Purkinje cell (primary cell): ENCODE results near the gene HIPK1. TPM values are rescaled to one million over a fixed set of nuclear protein-coding genes. Genes with fewer than 3 reads are reported as not detected.

Experiments
- polyA plus RNA-seq: library from polyadenylated mRNA; unstranded; fragments of >200 nt; fragmentation: Nextera tagmentation; gene quantifications from 2 replicates; pipeline ENCODE4 v1.2.1, GENCODE V29; 2014

The HIPK1 gene
- polyA plus RNA-seq, result 14.2 and 19.4 TPM in 2 replicates

DNA sequence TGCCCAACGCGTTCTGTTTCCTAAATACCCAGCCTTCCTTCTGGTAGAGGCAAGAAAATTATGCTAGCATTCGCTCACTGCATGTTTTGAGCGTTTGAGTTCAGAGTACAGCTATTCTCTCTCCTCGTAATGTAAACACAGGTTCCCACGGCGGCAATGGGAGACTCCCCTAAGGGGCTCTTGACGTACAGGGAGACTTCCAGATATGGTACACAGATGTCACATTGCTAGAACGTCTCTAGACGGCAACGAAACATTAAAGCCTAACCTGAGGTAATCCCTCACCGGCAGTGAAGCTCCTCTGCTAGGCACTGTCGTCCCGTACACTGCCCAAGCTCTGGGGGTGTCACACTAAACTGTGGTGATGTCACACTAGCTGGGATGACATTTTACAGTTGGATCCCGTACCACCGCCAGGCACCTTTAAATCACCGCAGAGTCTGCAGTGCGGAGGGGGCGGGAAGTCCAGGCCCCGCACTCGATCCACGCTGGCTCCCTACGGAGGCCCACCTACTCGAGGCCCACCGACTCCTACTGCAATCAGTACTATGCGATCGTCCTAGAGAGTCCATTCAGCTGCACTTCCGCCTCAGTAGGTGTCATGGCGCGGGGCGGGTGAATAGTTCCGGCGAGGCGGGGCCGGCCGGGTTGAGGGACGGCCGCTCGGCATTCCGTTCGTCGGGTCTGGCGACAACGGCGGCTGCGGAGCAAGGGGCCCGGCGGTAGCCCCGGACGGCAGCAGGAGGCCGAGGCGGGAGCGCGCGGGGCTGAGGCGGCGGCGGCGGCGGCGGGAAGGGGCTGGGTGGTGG lies at the start of gene HIPK1:
Gene HIPK1 (plus strand): TSS at position 384 of the 809 bp plus-strand sequence.

DNA sequence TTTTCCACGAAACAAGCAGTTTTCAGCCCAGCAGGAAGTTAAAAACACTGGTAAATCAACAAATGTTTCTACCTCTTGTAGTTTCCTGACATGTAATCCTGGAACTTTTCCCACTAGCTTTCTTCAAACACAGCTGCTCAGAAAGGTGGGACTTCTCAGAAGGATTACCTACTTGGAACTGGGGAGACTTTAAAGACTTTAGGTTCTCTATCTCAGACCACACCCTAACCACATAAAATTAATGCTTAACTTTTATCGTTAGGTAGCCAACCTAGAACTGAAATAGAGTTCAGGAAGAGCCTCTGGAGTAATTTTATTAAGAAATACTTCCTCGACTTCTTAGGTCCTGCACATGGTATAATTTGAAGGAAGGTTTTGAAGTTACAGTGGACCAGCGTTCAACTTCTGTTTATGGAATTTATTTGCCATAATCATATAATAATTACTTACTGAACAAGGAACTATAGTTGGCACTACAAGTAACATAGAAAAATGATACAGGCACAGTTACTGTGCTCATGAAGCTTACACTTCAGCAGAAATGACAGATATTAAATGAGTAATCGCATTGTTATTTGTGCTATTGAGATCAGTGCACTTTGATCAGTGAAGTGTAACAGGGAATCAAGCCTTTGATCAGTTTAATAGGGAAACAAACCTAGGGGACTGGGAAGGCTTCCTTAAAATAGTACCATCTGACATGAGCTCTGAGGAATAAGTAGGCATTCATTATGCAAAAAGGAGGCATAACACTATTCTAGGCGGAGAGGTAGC lies 41.5 kb upstream of the HIPK1 start, which contains the start of gene BCL2L15:
Gene BCL2L15 (minus strand): TSS at position 180 of the 774 bp plus-strand sequence. CDS start 206 bp downstream, outside the sequence.

GRCh38 chr1:113904674-113905434 lies 24.3 kb upstream of the HIPK1 start, which contains the start of the genes AP4B1 and DCLRE1B:
TSS of gene AP4B1 (minus strand) at chr1:113904799. CDS start at chr1:113904717, 82 bp downstream.
TSS of gene DCLRE1B (plus strand) at chr1:113905326. CDS start at chr1:113905587, 261 bp downstream.

GRCh38 chr1:113978863-113979702 lies 50.0 kb downstream of the HIPK1 start, which contains the start of gene OLFML3:
TSS of gene OLFML3 (plus strand) at chr1:113979474. CDS start at chr1:113979517, 43 bp downstream.

Other genes starting within 250 kb of the HIPK1 start
- gene PHTF1, start 169.8 kb upstream of the HIPK1 start, polyA plus RNA-seq, result 57.5 and 69.8 TPM in 2 replicates
- gene RSBN1, start 116.8 kb upstream of the HIPK1 start, polyA plus RNA-seq, result 16.4 and 22.3 TPM in 2 replicates
- 0.58 and 2.0 TPM in 2 replicates for gene PTPN22, start 57.6 kb upstream of the HIPK1 start, polyA plus RNA-seq
- gene BCL2L15, start 41.7 kb upstream of the HIPK1 start, polyA plus RNA-seq, result not detected in 2 replicates
- 7.1 and 8.8 TPM in 2 replicates for gene AP4B1, start 24.5 kb upstream of the HIPK1 start, polyA plus RNA-seq
- gene DCLRE1B, start 24.0 kb upstream of the HIPK1 start, polyA plus RNA-seq, result 0.08 and 1.8 TPM in 2 replicates
- 0.50 TPM in 1 of 2 replicates, not detected in the other for gene OLFML3, start 50.1 kb downstream of the HIPK1 start, polyA plus RNA-seq
- gene SYT6, start 224.5 kb downstream of the HIPK1 start, polyA plus RNA-seq, result 0.48 TPM in 1 of 2 replicates, not detected in the other